Fibroblast of the aortic adventitia (primary cell): ENCODE measurements around the gene MATCAP1. TPM values are rescaled to one million over a fixed set of nuclear protein-coding genes. Genes with fewer than 3 reads are reported as not detected.

Source experiments
- DNase-seq: peaks from one replicate; pipeline ENCODE4 v3.0.0-alpha.2; 2010; ENCODE audit warnings: low read depth
- H3K4me3 ChIP-seq: 2 replicates; pipeline ENCODE4 v1.5.1; 2011; ENCODE audit warnings: low read depth, mild to moderate bottlenecking, control low read depth, low read length, moderate library complexity
- total RNA-seq: library from RNA; depleted of rRNA; stranded (reverse); fragments of >200 nt; gene quantifications from 2 replicates; pipeline ENCODE4 v1.2.3, GENCODE V29; 2012; ENCODE audit warnings: low replicate concordance
- TF ChIP-seq, protein P1 (sequence below): IDR thresholded peaks from 2 replicates; pipeline ENCODE4 v1.5.1; 2011; ENCODE audit warnings: mild to moderate bottlenecking, low read length, control low read depth, inconsistent platforms; ENCODE audit not compliant: insufficient read depth

Gene MATCAP1
- total RNA-seq, 1 donor: 9.9 TPM

- no peak for DNase-seq
Observed at GRCh38 chr16:67207249-67208091, 23.7 kb upstream of the MATCAP1 start.

GRCh38 chr16:67206838-67207248, 23.1 kb upstream of the MATCAP1 start:
- TF ChIP-seq, protein P1, sequence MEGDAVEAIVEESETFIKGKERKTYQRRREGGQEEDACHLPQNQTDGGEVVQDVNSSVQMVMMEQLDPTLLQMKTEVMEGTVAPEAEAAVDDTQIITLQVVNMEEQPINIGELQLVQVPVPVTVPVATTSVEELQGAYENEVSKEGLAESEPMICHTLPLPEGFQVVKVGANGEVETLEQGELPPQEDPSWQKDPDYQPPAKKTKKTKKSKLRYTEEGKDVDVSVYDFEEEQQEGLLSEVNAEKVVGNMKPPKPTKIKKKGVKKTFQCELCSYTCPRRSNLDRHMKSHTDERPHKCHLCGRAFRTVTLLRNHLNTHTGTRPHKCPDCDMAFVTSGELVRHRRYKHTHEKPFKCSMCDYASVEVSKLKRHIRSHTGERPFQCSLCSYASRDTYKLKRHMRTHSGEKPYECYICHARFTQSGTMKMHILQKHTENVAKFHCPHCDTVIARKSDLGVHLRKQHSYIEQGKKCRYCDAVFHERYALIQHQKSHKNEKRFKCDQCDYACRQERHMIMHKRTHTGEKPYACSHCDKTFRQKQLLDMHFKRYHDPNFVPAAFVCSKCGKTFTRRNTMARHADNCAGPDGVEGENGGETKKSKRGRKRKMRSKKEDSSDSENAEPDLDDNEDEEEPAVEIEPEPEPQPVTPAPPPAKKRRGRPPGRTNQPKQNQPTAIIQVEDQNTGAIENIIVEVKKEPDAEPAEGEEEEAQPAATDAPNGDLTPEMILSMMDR: no peak
- DNase-seq: no peak
- no peak overlapping the region for H3K4me3 ChIP-seq

More at GRCh38 chr16:67207249-67208091, 23.7 kb upstream of the MATCAP1 start:
- TF ChIP-seq, protein P1: no peak
- H3K4me3 ChIP-seq: no peak overlapping the region

DNA sequence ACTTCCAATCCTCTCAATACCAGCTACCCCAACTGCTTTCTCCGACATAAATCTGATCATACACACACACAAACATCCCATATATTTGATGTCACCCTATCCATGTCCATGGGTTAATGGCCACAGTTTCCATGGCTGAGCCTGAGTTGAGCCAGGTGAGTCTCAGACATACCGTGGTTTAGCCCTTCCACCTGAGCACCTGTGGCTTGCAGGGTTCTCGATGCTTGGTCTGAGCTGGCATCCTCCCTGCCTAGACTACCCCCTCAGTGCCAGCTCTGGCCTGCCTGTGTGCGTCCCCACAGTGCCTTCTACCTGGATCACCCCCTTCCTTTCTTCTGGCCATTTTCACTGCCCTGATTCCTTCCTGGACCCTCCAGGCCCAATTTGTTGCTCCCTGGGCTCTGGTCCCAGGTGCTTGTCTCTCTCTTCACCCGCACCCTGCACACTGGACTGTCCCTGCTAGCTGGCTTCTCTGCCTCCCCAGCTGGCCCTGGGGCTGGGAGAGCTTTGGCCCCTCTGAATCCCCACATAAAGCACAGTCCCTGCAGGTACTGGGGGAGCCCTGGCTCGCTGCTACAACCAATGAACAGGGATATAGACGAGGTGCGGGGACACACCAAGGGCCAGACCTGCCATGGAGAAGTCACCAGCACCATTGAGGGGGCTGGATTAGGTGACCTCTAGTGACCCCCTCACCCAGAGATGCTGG, 22.5 kb upstream of the MATCAP1 start:
- no peak overlapping the region for H3K4me3 ChIP-seq
- TF ChIP-seq, protein P1: no peak
- DNase-seq: no peak

DNA sequence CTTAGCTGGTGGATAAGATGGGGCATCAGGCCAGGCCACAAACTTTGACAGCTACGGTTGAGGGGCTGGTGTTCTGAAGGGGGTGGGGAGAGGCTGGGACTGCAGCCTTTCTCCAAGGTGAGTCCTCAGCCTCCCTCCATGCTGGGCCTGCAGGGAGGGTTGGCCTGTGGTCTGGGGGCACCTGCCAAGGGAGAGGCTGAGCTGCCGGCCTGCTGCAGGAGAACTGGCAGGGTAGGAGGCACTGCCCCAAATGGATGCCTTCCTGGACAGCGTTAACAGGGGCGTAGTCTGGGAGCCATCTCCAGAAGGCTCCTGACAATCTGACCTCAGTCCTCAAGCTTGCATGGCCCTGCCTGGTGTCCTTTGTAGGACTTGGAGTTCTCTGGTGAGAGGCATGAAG, 20.3 kb upstream of the MATCAP1 start:
- H3K4me3 ChIP-seq: no peak overlapping the region
- DNase-seq: no peak
- TF ChIP-seq, protein P1: no peak

- TF ChIP-seq, protein P1: no peak
- DNase-seq: no peak
- H3K4me3 ChIP-seq: no peak overlapping the region
Observed at GRCh38 chr16:67202956-67203493, 19.3 kb upstream of the MATCAP1 start.

DNA sequence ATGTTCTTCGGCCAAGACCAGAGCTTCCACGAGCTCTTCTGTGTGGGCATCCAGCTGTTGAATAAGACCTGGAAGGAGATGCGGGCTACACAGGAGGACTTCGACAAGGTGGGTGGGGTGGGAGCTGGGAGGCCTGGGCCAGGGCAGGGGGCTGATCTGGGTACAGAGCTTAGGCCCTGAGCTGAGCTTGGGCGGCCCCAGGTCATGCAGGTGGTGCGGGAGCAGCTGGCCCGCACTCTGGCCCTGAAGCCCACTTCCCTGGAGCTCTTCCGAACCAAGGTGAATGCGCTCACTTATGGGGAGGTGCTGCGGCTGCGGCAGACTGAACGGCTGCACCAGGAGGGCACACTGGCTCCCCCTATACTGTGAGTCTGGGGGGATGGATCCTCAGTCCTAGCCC, 18.7 kb upstream of the MATCAP1 start:
- H3K4me3 ChIP-seq: no peak overlapping the region
- TF ChIP-seq, protein P1: no peak
- no peak for DNase-seq
